BLaER1 (cell line): Measurements from ENCODE around the gene SLFN14.
"Not testable (repeated sequence)": the region's sequence is repeated elsewhere in the genome, so short reads cannot be mapped to it uniquely, and the experiment has no call there.

Source experiments
- H3K27ac ChIP-seq: shearing (Covaris generic); formaldehyde crosslinking; 2 replicates; pipeline ENCODE4 v1.8.1; 2022
- H3K27me3 ChIP-seq: shearing (Covaris generic); formaldehyde crosslinking; 2 replicates; pipeline ENCODE4 v1.8.1; 2022
- H3K36me3 ChIP-seq: shearing (Covaris generic); formaldehyde crosslinking; 2 replicates; pipeline ENCODE4 v1.8.1; 2022
- H3K4me1 ChIP-seq: shearing (Covaris generic); formaldehyde crosslinking; 2 replicates; pipeline ENCODE4 v1.8.1; 2022
- H3K4me2 ChIP-seq: shearing (Covaris generic); formaldehyde crosslinking; 2 replicates; pipeline ENCODE4 v1.8.1; 2022
- H3K4me3 ChIP-seq: shearing (Covaris generic); formaldehyde crosslinking; 2 replicates; pipeline ENCODE4 v1.8.1; 2022
- H3K9ac ChIP-seq: shearing (Covaris generic); formaldehyde crosslinking; 2 replicates; pipeline ENCODE4 v1.8.1; 2022
- H3K9me3 ChIP-seq: shearing (Covaris generic); formaldehyde crosslinking; 2 replicates; pipeline ENCODE4 v1.8.1; 2022
- H4K20me1 ChIP-seq: shearing (Covaris generic); formaldehyde crosslinking; 2 replicates; pipeline ENCODE4 v1.8.1; 2022
- Cebpa-rat ChIP-seq: shearing (Covaris generic); IDR thresholded peaks from 2 replicates; pipeline ENCODE4 v1.8.1; 2022

The SLFN14 gene

GRCh38 chr17:35566968-35567367 lies 6.3 kb upstream of the SLFN14 start:
- Histone ChIP-seq H3K27ac (peak overlapping the region; percentile 80; the same call in 1 of the 2 replicates), H3K4me2 (peak overlapping the region; percentile 96), H3K9me3 (no peaks in the 10 kb centered on the region), H3K4me1 (peaks cover 40% of the 10 kb centered on the region), H3K4me3 (peak overlapping the region; percentile 85), H3K36me3 (peaks cover 7% of the 10 kb centered on the region; the same call in 1 of the 2 replicates), H3K27me3 (no peaks in the 10 kb centered on the region), H4K20me1 (peaks cover 17% of the 10 kb centered on the region; the same call in 1 of the 2 replicates), H3K9ac (peak overlapping the region; percentile 90)
- TF ChIP-seq Cebpa-rat, result no peak

- not testable (repeated sequence) for H3K4me2 ChIP-seq, H3K27ac ChIP-seq, H4K20me1 ChIP-seq, H3K9ac ChIP-seq, H3K36me3 ChIP-seq, H3K27me3 ChIP-seq, H3K9me3 ChIP-seq, H3K4me3 ChIP-seq
- peaks cover 21% of the 10 kb centered on the region for H3K4me1 ChIP-seq
Measured at GRCh38 chr17:35563181-35563580, 2.6 kb upstream of the SLFN14 start.

- TF ChIP-seq Cebpa-rat, result no peak
- no peak overlapping the region for H3K27ac ChIP-seq
- H3K9ac ChIP-seq, result no peak overlapping the region
- no peak overlapping the region for H3K4me3 ChIP-seq
- peaks cover 15% of the 10 kb centered on the region for H3K4me1 ChIP-seq
- no peaks in the 10 kb centered on the region for H4K20me1 ChIP-seq
- no peaks in the 10 kb centered on the region for H3K36me3 ChIP-seq
- peak overlapping the region; percentile 48; the same call in 1 of the 2 replicates for H3K4me2 ChIP-seq
- no peaks in the 10 kb centered on the region for H3K9me3 ChIP-seq
- H3K27me3 ChIP-seq, result no peaks in the 10 kb centered on the region
Measured at GRCh38 chr17:35559495-35560210, 966 bp downstream of the SLFN14 start.

- TF ChIP-seq Cebpa-rat, result no peak
Measured at GRCh38 chr17:35557353-35557752, 3.3 kb downstream of the SLFN14 start.

GRCh38 chr17:35555691-35556090 lies 4.9 kb downstream of the SLFN14 start:
- H3K9ac ChIP-seq, result no peak overlapping the region
- H3K36me3 ChIP-seq, result no peaks in the 10 kb centered on the region
- H3K4me3 ChIP-seq, result no peak overlapping the region
- H3K27ac ChIP-seq, result no peak overlapping the region
- H3K9me3 ChIP-seq, result no peaks in the 10 kb centered on the region
- H3K4me1 ChIP-seq, result peaks cover 15% of the 10 kb centered on the region
- no peaks in the 10 kb centered on the region for H3K27me3 ChIP-seq
- TF ChIP-seq Cebpa-rat, result no peak
- H3K4me2 ChIP-seq, result no peak overlapping the region
- no peaks in the 10 kb centered on the region for H4K20me1 ChIP-seq

More at GRCh38 chr17:35557353-35557752, 3.3 kb downstream of the SLFN14 start:
- H3K27me3 ChIP-seq, result no peaks in the 10 kb centered on the region
- no peak overlapping the region for H3K4me2 ChIP-seq
- no peaks in the 10 kb centered on the region for H3K9me3 ChIP-seq
- peaks cover 15% of the 10 kb centered on the region for H3K4me1 ChIP-seq
- H3K4me3 ChIP-seq, result no peak overlapping the region
- no peaks in the 10 kb centered on the region for H3K36me3 ChIP-seq
- H3K9ac ChIP-seq, result no peak overlapping the region
- no peaks in the 10 kb centered on the region for H4K20me1 ChIP-seq
- no peak overlapping the region for H3K27ac ChIP-seq

- H3K36me3 ChIP-seq, result no peaks in the 10 kb centered on the region
- H3K9ac ChIP-seq, result no peak overlapping the region
- H3K4me3 ChIP-seq, result no peak overlapping the region
- H4K20me1 ChIP-seq, result no peaks in the 10 kb centered on the region
- H3K27me3 ChIP-seq, result no peaks in the 10 kb centered on the region
- no peaks in the 10 kb centered on the region for H3K9me3 ChIP-seq
- no peak for TF ChIP-seq Cebpa-rat
- H3K27ac ChIP-seq, result no peak overlapping the region
- H3K4me2 ChIP-seq, result no peak overlapping the region
- peaks cover 9% of the 10 kb centered on the region for H3K4me1 ChIP-seq
Measured at GRCh38 chr17:35554668-35555067, 6.0 kb downstream of the SLFN14 start.

- Histone ChIP-seq H3K27ac (no peak overlapping the region), H3K9me3 (no peaks in the 10 kb centered on the region), H3K9ac (no peak overlapping the region), H3K4me3 (no peak overlapping the region), H3K4me1 (no peaks in the 10 kb centered on the region; the same call in 1 of the 2 replicates), H3K36me3 (no peaks in the 10 kb centered on the region), H3K27me3 (no peaks in the 10 kb centered on the region), H4K20me1 (no peaks in the 10 kb centered on the region), H3K4me2 (no peak overlapping the region)
- no peak for TF ChIP-seq Cebpa-rat
Measured at GRCh38 chr17:35553310-35553709, 7.3 kb downstream of the SLFN14 start.

GRCh38 chr17:35548978-35549377 lies 11.6 kb downstream of the SLFN14 start:
- Histone ChIP-seq H4K20me1 (no peaks in the 10 kb centered on the region), H3K9ac (no peak overlapping the region), H3K27ac (no peak overlapping the region), H3K4me3 (no peak overlapping the region), H3K4me2 (no peak overlapping the region), H3K9me3 (no peaks in the 10 kb centered on the region), H3K27me3 (no peaks in the 10 kb centered on the region), H3K36me3 (no peaks in the 10 kb centered on the region), H3K4me1 (peaks cover 8% of the 10 kb centered on the region)
- TF ChIP-seq Cebpa-rat, result no peak

GRCh38 chr17:35548208-35548810 lies 12.3 kb downstream of the SLFN14 start:
- H3K27me3 ChIP-seq, result no peaks in the 10 kb centered on the region
- H4K20me1 ChIP-seq, result no peaks in the 10 kb centered on the region
- no peaks in the 10 kb centered on the region for H3K9me3 ChIP-seq
- H3K36me3 ChIP-seq, result no peaks in the 10 kb centered on the region
- peaks cover 15% of the 10 kb centered on the region for H3K4me1 ChIP-seq
- no peak overlapping the region for H3K4me3 ChIP-seq
- H3K27ac ChIP-seq, result no peak overlapping the region
- H3K4me2 ChIP-seq, result no peak overlapping the region
- H3K9ac ChIP-seq, result no peak overlapping the region
- TF ChIP-seq Cebpa-rat, result no peak

GRCh38 chr17:35546487-35546886 lies 14.1 kb downstream of the SLFN14 start:
- no peak overlapping the region for H3K4me2 ChIP-seq
- no peak overlapping the region for H3K27ac ChIP-seq
- no peaks in the 10 kb centered on the region for H4K20me1 ChIP-seq
- TF ChIP-seq Cebpa-rat, result no peak
- H3K27me3 ChIP-seq, result no peaks in the 10 kb centered on the region
- peaks cover 31% of the 10 kb centered on the region for H3K4me1 ChIP-seq
- H3K9me3 ChIP-seq, result no peaks in the 10 kb centered on the region
- H3K4me3 ChIP-seq, result no peak overlapping the region
- H3K36me3 ChIP-seq, result no peaks in the 10 kb centered on the region
- H3K9ac ChIP-seq, result no peak overlapping the region
